Iris pigment epithelial cell (primary cell): ENCODE data around the gene CORT.
"Not testable (repeated sequence)": the region's sequence is repeated elsewhere in the genome, so short reads cannot be mapped to it uniquely, and the experiment has no call there.

Experiments
- DNase-seq: peaks from one replicate; pipeline ENCODE4 v3.0.0-alpha.2; 2011; ENCODE audit warnings: low read depth

CORT gene

DNA sequence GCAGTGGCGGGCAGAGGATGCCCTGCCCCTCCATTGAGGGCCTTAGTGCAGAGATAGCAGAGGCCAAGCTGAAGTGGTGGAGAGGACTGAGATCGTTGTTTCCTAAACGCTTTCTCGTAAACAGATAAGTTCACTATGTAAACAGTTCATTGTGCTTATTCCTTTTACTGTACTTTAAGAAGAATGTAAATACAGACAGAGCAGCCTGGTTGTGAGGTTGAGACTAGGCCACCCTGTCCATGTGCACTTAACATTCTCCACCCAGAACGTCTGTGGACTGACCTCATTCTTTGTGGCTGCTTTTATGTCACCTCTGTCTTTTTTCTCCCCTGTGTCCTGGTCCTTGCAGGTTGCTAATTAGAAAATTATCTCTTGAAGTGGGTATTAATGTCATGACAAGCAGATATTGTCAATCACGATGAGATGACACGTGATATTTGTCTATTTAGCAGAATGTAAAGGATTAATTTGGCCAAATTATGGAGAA, 11.1 kb upstream of the CORT start:
- DNase-seq: no peak

DNA sequence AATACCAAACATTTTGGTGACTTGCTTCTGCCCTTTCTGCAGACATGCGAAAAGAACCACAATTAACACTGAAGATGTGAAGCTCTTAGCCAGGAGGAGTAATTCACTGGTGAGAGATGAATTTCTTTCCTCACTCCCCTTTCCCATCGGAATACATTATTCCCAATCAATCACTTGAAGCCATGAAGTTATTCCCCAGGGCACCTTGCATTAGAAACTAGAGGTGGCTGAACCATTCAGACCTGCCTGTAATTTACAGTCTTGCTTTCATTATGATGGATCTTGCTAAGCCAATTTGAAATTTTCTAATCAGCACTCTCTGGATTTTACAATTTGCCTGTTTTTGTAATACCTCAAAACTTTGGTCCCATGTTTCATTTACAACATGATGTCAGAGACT, 9.5 kb upstream of the CORT start:
- no peak for DNase-seq

DNA sequence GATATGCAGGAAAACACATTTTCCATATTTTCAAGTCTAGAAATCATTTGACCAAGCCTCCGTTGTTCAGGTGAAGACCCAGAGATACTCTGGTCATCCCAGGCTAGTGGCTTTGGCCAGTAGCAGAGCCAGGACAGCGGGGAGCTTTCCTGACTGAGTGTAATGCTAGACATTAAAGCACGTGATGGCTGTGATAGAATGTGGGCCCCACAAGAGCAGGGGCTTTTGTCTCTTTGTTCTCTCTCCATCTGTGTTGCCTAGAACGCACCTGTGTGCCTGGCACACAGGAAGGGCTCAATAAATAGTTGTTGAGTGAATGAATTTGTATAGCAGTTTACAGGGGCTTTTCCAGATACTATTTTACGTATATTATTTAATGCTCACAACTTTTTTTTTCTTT, 9.0 kb upstream of the CORT start:
- DNase-seq: no peak

DNA sequence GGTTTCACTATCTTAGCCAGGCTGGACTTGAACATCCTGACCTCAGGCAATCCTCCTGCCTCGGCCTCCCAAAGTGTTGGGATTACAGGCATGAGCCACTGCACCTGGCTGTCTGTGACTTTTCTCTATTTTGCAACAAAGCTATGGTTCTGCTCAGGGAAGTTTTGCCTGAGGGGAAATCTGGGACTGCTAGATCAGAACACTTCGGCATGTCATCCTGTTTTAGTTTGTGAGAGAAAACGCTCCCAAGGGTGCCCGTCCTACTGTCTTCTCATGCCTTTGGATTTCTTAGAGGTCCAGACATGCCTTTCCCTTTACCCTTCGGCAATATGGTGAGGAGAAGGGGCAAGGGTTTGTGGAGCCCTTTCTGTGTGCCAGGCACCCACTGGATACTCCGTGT, 5.6 kb upstream of the CORT start:
- no peak for DNase-seq

DNA sequence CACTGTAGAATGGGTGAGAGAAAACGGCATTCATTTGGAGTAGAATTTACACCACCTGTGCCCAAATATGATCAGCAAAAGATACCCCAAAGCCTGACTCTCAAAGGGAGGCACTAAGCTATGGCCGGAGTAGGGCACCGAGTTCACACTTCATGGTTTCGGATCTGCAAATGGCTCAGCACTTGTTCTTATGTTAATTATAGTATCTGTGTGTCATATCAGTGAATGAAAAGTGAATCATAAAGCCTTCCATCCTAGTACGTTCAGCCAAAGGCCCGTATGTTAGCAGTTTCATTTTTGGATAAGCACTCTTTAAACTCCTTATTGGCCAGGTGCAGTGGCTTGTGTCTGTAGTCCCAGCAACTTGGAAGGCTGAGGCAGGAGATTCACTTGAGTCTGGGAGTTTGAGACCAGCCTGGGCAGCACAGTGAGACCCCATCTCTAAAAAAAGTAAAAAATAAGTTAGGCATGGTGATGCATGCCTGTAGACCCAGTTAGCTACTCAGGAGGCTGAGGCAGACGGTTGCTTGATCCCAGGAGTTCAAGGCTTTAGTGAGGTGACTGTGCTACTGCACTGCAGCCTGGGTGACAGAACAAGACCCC, 4.9 kb upstream of the CORT start:
- no peak for DNase-seq

DNA sequence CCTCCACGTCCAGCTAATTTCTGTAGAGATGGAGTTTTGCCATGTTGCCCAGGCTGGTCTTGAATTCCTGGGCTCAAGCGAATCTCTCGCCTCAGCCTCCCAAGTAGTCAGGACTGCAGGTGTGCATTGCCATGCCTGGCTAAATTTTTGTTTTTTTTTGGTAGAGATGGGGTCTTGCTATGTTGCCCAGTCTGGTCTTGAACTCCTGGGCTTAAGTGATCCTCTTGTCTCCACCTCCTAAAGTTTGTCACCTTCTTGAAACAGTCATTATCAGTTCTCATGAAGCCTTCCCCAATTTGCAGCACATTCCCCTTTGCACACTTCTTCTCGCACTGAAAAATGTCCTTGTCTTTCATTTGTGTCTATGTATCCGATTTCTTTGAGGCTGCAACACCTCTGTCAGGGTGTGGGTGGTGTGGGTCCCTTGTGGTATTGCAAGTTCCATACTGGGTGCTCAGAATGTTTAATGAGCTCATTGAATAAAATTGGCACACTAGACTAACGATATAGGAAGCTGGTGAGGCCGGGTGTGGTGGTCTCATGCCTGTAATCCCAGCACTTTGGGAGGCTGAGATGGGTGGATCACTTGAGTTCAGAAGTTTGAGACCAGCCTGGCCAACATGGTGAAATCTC, 2.9 kb upstream of the CORT start:
- DNase-seq: no peak

DNA sequence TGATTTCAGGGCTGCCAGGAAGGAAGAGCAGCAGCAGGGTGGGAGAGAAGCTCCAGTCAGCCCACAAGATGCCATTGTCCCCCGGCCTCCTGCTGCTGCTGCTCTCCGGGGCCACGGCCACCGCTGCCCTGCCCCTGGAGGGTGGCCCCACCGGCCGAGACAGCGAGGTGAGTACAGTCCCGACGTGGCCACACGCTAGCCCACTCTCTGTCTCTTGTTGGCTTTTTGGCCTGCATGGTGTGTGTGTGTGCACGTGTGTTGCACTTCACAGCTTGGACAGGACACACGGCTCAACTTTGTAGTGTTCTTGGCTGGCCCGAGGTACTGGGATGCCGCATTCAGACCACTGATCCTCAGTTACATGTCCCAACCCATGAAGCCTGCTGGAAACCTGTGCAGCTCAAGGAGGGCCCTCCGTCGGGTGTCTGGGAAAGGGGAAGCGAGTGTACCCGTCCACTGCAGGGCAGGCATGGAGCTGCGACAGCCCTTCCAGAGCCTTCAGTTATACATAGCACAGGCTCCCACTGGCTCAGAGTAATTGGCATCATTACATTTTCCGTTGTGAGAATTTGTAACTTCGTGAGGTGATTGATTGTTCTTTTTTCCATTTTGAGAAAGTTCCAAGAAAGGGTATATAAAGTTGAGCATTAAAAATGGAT, 454 bp downstream of the CORT start:
- DNase-seq: no peak

DNA sequence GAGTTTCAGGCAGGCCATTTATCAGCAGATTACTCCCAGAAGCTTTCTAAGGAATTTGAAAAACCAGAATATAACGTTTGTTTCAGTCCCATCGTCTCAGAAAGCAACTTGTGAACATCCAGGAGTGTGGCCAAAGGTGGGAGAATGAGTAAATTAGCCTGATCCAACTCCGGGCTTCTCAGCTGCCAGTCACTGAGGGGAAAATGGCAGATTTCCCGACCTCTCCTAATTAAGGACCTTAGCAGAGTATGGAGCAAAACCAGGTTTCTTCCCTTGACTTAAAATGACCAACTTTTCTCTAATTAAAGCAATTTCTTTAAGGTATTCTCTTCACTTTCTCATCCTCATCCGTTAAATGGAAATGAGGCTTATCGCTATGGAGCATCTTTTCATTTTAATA, 1.0 kb downstream of the CORT start:
- DNase-seq: no peak

DNA sequence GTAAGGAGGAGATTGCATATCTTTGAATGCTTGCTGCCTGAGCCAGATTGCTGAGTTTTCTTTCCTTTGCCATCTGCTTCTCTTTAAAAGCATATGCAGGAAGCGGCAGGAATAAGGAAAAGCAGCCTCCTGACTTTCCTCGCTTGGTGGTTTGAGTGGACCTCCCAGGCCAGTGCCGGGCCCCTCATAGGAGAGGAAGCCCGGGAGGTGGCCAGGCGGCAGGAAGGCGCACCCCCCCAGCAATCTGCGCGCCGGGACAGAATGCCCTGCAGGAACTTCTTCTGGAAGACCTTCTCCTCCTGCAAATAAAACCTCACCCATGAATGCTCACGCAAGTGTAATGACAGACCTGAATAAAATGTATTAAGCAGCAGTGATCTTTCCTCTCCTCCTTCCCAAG, 1.5 kb downstream of the CORT start:
- peak; percentile 20 for DNase-seq

DNA sequence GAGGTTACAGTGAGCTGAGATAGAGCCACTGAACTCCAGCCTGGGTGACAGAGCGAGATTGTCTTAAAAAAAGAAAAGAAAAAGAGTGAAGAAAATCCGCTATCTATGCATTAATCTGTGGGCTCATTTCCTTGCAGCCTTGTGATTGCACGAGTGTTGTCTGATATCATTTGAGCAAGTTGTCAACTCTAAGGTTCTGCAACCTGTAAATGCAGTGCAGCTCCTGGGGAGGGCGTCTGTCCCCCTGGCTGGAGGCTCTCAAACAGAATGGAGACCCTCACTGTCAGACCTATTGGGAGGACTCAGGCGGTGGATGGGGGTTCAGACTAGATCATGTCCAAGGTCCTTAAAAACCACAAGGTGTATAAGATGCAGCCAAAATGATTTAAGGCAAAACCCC, 6.2 kb downstream of the CORT start:
- no peak for DNase-seq

DNA sequence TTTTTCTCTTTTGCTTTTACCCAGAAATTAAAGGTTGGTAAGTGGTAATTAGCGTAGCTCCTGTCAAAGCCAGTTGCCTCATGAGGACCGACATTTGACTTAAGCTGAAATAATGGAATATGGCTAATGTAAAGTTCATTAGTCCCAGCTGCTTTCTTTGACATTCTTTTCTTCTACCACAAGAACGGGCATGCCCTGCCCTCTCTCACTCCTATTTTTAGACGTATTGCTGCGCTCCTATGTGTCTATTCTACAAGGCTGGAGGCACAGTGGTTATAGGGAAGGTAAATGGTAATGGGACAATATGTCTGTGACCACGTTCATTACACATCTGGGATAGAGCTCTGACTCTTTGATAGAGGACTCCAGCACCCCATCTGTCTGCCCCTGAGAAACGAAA, 6.8 kb downstream of the CORT start:
- DNase-seq: no peak

DNA sequence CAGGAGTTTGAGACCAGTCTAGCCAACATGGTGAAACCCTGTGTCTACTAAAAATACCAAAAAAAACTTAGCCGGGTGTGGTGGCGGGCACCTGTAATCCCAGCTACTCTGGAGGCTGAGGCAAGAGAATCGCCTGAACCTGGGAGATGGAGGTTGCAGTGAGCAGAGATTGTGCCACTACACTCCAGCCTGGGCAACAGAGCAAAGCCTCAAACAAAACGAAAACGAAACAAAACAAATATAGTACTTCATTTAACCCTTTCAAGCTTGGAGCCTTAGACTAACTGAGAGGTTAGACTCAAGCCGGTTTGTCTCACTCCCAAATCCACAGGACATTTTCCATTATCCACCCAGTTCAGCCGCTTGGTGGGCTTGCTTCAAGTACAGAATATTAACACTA, 7.6 kb downstream of the CORT start:
- DNase-seq: not testable (repeated sequence)

DNA sequence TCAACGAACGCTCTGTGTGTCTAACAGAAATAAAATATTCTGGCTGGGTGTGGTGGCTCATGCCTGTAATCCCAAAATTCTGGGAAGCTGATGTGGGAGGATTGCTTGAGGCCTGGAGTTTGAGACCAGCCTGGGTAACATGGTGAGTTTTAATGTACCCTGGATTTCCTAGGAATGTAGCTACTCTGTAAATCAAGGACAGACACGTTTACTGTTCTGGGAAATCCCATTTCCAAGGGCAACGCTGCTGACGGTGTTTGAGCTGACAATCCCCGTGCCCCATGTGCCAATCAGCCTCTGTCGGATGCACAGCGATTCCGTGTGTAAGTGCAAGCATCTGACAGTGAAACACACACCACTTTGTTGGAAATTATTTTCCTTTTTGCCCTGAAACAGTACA, 8.0 kb downstream of the CORT start:
- DNase-seq: no peak

DNA sequence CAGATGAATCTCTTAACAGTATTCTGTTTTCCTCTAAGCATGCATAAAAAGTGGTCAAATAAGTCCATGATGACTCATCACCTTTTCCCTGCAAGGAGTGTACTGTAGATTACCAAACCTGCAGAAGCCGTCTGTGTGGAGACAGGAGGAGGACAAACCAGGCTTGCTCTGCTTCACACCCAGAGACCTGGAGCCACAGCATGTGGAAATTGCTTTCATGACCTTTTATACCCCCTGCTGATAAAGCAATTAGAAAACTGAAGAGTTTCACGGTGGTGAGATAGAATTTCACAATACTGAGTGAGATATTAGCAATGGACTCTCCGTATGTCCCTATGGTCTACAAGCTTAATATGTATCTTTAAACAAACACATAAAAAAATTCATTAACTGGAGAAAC, 9.4 kb downstream of the CORT start:
- peak; percentile 92 for DNase-seq

DNA sequence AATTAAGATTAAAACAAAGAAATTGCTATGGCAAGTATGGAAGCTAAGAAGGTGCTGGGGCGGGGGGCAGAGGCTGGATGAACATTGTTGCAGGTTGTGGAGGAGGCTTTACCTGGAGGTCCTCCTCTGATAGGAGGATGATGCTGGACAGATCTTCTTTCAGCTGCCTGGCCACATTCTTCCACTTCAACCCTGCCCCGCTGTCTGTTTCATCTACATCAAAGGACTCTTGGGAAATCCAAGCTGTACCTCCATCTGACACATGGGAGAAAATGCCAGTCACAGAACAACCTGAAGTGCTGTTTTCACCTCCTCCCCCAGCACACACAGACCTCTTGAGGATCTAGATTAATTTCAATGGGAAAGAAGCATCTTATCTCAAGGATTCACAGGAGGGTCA, 17.2 kb downstream of the CORT start:
- DNase-seq: no peak

DNA sequence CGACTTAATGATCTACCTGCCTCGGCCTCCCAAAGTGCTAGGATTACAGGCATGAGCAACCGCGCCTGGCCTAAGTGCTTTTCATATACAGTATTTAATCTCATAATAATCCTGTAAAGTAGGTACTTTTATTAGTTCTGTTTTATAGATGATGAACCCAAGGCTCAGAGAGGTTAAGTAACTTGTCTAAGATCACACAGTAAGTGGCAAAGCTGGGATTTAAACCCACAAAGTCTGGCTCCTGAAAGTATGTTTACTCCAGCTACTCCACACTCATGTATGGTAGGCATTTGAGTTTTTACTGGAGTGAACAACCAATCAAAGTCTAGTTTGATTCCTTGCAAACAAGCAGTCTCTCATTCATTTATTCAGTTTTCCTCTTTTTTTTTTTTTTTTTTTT, 20.2 kb downstream of the CORT start:
- DNase-seq: no peak

DNA sequence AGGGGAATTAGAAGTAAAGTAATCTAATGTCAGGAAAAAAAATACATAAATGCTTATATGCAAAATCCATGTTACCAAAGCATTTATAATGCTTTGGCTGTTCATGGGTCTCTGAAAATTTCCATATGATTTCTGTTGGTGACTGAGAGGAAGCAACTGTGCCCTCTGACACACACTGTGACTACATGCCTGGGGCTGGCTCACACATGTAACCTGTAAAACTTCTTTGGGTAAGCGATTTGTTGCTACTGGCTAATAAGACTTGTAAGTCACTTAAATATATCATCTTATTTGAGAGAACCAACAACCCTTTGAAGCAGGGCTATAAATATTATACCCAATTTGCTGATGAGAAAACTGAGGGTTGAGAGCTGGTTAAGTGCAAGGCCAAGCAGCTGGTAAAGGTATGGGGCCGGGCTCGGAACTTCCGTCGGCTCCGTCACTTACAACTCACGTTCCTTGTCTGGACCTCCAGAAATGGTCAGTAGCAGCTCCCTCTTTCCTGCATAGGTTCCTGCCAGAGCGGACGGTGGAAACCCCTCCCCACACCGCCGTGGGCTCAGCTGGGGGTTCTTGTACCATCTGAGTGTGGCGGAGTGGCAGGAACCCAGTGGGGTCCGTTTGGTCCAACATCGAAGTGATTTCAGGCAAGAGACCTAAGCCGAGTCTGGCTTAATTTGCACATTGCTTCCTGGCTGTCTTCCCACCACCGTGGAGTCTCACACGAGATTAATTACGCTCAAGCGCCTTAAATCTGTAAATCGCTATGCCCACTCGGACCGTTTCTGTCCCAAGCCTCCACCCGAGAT, 21.8 kb downstream of the CORT start:
- peak; percentile 57 for DNase-seq

DNA sequence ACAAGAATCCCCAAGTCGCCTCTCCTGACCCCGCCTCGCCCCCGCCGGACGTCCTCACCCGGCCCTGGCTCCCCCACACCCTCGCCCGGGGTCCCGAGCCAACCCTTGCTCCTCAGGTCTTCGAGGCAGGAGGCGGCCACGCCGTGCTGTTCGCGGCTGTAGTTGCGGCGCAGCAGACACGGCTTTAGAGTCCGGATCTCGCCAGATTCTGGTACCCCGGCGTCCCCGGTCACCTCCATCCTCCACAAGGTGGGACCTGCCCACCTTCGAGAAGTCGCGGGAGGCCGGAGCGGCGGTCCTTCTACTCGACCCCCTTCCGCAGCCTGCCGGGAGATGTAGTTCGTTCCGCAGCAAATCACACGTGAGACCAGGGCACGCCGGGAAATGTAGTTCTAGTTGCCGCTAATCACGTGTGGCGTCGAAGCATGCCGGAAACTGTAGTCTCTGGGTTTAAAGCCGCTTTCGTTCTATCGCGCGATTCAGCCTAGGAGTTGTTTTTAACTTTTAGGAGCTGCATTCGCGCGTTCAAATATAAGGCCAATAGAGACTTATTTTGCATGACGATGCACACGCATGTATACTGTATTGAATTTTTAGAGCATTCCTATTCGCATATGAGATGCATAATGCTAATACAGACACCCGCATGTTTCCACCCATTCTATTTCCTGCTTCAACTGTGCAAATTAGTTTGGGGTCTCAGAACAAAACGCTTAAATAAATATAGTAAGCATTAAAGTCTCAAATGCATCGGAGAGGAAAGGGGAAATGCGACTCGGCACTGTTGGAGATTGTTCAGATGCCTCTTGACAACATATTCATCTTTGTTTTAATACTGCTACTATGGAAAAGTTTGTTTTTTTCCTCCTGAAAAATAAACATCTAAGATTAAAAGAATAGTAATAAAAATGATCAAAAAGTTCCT, 22.7 kb downstream of the CORT start, which contains the start of gene DFFA:
DFFA (minus strand) TSS at position 310 of the 925 bp plus-strand sequence; CDS start at position 239, 71 bp downstream.
- DNase-seq: peak; percentile 98

DNA sequence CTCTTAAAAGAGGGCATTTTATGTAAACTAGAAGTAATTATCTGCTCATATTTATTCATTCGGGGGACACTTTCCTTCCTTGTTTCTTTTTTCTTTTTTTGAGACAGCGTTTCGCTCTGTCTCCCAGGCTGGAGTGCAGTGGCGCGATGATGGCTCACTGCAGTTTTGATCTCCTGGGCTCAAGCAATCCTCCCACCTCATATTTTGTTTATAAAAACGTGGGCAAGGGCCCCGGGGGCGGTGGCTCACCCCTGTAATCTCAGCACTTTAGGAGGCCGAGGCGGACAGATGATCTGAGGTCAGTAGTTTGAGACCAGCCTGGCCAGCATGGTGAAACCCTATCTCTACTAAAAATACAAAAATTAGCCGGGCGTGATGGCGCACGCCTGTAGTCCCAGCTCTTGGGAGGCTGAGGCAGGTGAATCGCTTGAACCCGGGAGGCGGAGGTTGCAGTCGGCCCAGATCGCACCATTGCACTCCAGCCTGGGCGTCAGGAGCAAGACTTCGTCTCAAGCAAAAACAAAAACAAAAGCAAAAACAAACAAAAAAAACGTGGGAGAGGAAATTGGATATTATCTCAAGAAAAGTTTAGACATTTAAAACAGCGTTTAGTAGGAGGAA, 23.4 kb downstream of the CORT start:
- DNase-seq: no peak

DNA sequence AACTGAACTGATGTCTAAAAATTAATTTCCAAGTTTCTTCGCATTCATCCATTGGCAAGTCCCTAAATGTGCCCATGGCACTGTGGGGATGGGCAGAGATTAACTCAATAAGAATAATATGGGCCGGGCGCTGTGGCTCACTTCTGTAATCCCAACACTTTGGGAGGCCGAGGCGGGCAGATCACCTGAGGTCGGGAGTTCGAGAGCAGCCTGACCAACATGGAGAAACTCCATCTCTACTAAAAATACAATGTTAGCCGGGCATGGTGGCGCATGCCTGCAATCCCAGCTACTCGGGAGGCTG, 24.4 kb downstream of the CORT start:
- DNase-seq: not testable (repeated sequence)
